WI38 (cell line): ENCODE data around the gene SLC6A13.

Experiments
- H3K4me3 ChIP-seq: 2 replicates; pipeline ENCODE4 v1.5.1; 2011; ENCODE audit warnings: low read depth, mild to moderate bottlenecking, control low read depth, low read length
- CTCF ChIP-seq: IDR thresholded peaks from 2 replicates; pipeline ENCODE4 v1.5.1; 2012; ENCODE audit warnings: low read depth, mild to moderate bottlenecking, control low read depth, low read length

The SLC6A13 gene

DNA sequence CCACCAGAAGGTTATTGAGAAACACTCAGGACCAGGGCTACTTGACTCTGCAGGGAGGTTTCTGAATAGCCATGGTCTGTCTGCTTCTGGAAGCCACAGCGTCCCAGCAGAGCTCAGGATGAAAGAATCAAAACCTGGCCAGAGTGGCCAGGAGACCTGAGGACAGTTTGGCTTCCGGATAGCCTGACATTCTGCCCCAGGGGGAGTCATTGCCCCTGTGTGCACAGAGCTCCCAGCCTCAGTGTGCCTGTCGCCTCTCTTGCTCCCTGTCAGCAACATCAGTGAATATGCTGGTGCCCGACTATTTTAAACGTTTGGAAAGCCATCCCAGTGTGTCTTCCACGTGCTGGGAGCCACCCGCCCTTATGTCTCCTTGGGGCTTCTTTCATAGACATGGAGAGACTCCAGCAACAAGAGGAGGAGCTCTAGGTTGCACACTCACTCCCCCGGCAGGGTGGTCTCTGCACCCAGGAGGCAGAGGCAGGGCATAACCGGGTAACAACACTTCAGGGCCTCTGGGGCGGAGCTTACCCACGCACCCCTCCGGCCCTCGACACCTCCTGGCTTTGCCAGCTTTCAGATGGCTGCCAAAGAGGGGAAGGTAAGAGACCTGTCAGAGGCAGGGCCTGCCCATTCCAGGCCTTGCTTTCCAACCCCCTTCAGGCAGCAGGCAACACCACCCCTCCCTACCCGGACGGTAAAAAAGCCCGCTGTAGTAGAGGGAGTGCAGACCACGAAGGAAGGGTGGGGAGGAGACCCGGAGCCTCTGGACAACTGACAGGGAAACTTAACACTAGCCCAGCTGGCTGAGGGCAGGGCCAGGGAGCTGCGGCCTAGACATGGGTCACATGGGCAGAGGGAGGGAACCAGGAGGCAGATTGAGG is 29.7 kb downstream of the SLC6A13 start:
- H3K4me3 ChIP-seq = no peak overlapping the region
- TF ChIP-seq CTCF = no peak

DNA sequence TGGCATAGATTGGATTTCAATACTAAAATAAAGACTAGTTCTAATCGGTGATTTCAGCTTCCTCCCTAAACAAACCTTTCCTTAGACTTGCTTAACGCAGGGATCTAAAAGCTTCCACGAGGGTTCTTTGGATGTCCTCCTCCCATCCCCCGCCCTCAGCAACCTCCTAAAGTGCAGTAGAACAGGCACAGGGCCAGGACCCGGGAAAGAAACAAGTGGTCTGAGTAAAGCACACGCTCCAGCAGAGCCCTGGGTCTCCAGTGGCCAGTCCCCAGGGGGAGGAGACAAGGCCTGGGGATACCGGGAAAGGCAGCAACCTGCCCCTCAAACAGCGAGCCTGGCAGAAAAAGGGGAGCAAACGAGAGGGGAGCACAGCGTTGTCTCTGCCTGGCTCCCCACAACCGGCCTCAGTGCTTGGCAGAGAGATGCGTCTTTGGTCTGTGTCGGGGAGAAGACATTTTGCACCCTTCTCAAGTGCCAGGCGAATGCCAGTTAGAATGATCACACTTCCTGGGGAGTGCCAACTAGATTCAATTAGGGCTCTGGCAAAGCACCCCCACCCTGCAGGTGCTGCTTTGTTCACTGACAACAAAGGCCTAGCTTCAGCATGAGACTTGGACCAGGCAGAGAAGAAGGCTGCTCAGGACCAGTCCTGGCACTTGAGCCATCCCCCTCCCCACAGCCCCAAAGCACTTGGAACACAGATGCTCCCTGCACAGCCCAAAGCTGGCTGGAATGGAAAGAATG is 31.5 kb downstream of the SLC6A13 start:
- no peak for TF ChIP-seq CTCF
- H3K4me3 ChIP-seq = no peak overlapping the region

DNA sequence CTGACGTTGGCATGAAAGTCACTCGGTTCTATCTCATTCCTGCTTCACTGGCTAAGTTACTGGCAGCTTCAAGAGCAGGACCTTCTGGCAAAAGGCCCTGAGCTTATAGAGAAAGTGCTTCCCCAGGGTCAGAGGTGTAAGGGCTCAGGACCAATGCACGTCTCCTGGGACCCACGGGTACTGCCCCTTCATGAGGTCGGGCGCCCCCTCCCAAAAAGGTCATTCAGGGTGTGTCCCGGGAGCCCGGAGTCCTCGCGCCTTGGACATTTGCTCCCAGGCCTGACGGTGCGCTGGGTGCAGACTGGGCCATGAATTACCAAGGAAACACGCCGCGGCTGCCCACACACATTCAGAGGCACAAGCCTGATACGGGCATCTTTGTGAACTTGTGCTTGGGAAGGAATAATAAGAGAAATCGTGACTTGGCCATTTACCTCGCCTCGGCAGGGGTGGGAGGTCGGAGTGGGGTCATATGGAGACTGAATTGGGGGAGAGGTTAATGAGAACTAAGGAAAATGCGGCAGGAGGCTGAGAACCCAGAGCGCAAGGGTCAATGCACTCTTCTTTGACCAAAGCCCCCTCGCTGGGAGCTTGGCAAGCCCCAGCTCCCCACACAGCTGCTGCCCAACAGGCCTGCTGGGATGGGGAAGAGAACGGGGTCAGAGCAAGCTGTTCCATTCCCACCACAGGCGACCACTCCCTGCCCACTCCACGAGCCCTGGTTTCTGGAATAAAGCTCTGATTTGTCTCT is 33.0 kb downstream of the SLC6A13 start:
- no peak for TF ChIP-seq CTCF

DNA sequence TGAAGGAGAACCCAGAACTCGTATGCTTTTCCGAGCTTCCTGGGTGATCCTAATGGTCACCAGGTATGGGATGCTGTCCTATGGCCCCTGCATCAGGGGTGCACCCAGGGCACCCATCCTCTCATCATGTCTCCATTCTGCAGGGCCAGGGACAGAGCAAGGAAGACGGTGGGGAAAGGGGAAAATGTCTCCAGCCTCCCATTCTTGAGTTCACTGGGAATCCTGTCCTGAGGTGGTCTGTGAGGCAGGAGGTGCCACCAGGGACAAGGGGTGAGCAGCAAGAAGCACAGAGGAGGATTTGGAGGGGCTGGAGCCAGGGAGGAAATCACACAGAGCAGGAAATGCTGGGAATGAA is 33.8 kb downstream of the SLC6A13 start:
- H3K4me3 ChIP-seq = no peak overlapping the region
- no peak for TF ChIP-seq CTCF

More for the DNA sequence above, 33.0 kb downstream of the SLC6A13 start:
- H3K4me3 ChIP-seq = no peak overlapping the region

- TF ChIP-seq CTCF = no peak
- H3K4me3 ChIP-seq = no peak overlapping the region
Measured at GRCh38 chr12:227923-228845, 34.5 kb downstream of the SLC6A13 start.

DNA sequence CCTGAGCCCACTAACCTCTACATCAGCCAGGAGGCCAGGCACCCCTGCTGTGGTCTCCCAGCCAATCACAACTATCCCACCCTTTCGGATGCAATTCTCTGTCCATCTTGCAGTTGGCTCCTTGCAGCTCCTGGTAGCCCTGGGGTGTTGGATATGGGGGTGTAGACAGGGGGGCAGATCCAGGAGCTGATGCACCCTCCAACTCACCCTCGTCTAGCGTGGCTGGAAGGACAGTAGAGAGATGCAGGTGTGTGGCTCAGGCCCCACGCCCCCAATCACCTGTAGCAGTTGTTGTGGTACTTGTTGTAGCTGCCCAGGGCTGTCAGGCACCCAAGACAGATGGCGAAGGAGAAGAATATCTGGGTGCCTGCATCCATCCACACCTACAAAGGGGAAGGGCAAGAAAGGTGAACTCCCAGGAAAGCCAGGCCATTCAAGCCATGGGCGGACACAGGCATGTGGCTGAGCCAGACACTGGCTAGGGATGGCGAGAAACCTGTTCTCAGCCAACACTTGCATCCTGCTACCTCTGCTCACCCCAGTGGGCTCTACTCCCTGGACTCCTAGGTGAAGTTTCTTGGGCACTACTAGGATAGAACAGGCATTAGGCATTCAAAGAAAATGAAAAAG is 35.2 kb downstream of the SLC6A13 start:
- no peak for TF ChIP-seq CTCF

More for the DNA sequence above, 35.2 kb downstream of the SLC6A13 start:
- no peak overlapping the region for H3K4me3 ChIP-seq
